ENCODE results near the gene POLR1H. TPM values are rescaled to one million over a fixed set of nuclear protein-coding genes. Genes with fewer than 3 reads are reported as not detected.

POLR1H gene
- total RNA-seq, 2 donors from 2014 or later = 25.6 to 26.2 TPM

GRCh38 chr6:30055513-30055912, 5.6 kb upstream of the POLR1H start:
- intact Hi-C loops (cut with DNase I, micrococcal nuclease) = no loop called here
- no peak for ATAC-seq
- no peak for DNase-seq

DNA sequence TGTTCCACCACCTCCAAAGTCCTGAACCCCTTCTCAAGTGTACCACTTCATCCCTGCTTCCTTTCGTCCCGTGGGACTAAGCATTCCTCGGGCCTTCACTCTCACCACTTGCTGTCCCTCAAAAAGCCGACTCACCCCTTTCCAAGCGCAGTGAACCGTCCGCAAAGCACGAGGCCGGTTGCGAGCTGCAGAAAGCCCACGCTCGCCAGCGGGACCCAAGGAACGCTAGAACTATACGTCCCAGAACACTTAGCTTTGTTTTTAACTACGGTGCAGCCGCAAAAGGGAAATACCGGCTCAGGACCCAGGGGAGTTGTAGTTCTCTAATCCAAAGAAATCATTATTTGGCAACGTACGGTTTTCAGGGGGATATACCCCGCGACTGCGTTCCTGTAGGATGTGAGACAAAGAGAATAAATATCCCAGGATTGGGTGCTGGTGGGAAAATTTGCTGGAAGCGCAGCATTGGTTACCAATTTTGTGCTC, 416 bp upstream of the POLR1H start:
- peak in 1 of 2 donors; percentile 51 for DNase-seq
- intact Hi-C loops (cut with DNase I, micrococcal nuclease) = no loop called here
- peak; percentile 17 for ATAC-seq

GRCh38 chr6:30061858-30062458, 893 bp downstream of the POLR1H start:
- intact Hi-C loops (cut with DNase I, micrococcal nuclease) = no loop called here
- DNase-seq (peak in 1 of 2 donors; percentile 38), ATAC-seq (peak; percentile 32)

- no peak for DNase-seq
- intact Hi-C loops (cut with DNase I, micrococcal nuclease) = no loop called here
Observed at GRCh38 chr6:30062471-30063178, 1.6 kb downstream of the POLR1H start.

GRCh38 chr6:30063315-30063714, 2.2 kb downstream of the POLR1H start:
- intact Hi-C loops (cut with DNase I, micrococcal nuclease) = no loop called here
- ATAC-seq = no peak
- DNase-seq = no peak

More at GRCh38 chr6:30062471-30063178, 1.6 kb downstream of the POLR1H start:
- ATAC-seq = no peak

DNA sequence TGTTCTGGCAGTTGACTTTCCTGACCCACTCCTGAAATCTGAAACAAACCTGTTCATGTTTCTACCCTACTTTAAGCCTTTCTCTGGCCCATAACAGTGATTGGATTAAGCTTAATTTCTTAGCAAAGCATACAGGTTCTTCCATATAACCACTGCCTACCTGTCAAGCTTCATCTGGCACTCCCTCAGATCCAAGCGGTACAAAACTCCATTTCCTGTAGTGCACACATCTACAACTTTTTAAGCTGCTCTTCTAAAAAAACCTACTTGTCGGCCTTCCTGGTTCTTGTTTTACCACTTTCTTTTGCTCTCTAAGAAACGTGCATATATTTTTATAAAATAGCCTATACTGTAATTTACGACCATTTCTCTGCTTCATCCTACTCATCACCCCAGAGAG, 5.0 kb downstream of the POLR1H start:
- DNase-seq (no peak), ATAC-seq (no peak)
- intact Hi-C loops (cut with DNase I, micrococcal nuclease) = no loop called here

- intact Hi-C loops (cut with DNase I, micrococcal nuclease) = no loop called here
- ATAC-seq (peak; percentile 94), DNase-seq (peak; percentile 97 to 100)
Observed at GRCh38 chr6:30066577-30067459, 5.8 kb downstream of the POLR1H start, which contains the start of gene PPP1R11. PPP1R11 (plus strand) TSS chr6:30067198; CDS start chr6:30067411, 213 bp downstream.

DNA sequence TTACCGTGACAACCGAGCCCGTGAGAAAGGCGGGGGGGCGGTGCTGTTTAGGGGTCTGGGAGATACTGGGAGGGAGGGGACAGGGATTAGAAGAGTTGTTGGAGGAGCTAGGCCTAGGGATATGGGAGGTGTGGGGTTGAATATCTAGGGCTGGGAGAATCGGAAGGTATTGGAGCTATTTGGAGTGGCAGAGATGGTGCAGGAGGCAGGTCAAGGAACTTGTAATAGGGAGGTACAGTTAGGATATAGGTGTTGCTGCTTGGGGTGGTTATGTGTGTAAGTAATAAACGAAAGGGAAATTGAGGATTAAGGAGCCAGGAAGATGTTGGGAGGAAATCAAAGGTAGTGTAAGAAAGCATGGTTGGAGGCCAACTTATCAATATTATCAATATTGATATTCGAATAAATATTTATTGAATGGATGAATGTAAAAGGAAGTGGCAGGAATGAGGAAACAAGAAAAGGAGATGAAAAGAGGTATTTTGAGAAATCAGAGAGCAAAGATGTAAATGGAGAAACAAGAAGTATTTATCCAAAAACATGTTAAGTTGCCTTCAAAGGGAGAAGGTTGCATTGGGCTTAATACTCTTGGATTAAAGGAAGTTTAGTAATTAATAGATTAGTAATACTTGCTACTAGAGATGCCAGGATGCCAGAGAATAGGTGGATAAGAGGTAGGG, 6.5 kb downstream of the POLR1H start:
- DNase-seq = peak in 1 of 2 donors; percentile 83
- intact Hi-C loops (cut with DNase I, micrococcal nuclease) = no loop called here
- no peak for ATAC-seq

DNA sequence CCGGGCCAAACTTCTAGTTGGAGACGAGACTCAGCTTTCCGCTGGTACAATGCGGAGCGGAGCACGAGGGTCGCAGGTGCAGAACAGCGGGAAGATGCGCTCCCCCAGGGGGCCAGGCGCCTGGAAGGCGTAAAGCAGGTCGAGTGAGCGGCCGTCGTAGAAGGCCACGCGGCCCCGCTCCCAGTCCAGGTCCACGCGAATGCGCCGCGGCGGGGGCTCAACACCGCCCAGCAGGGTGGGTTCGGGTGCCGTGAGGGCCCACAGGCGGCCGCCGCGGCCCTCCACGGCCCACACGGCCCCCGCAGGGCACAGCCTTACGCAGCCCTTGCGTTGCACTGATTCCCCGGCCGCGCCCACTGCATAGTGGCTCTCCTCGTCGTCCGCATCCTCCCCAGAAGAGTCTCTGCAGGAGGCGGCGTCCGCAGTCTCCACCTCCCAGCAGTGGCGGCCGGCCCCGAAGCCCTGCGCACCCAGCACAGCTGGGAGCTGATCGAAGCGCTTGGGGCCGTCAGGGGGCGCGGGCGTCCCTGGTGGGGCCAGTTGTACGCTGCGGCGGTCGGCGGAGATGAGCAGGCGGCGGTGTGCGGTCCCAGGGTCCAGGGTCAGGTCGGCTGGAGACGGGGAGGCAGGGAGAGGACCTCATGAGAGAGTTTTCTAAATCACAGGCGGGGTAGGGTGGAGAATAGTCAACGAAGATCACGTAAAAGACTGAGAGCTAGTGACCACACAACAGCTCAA, 10.2 kb downstream of the POLR1H start:
- intact Hi-C loops (cut with DNase I, micrococcal nuclease) = no loop called here
- no peak for ATAC-seq
- DNase-seq = no peak

GRCh38 chr6:30071858-30072257, 10.8 kb downstream of the POLR1H start:
- no peak for ATAC-seq
- DNase-seq = no peak
- intact Hi-C loops (cut with DNase I, micrococcal nuclease) = no loop called here

DNA sequence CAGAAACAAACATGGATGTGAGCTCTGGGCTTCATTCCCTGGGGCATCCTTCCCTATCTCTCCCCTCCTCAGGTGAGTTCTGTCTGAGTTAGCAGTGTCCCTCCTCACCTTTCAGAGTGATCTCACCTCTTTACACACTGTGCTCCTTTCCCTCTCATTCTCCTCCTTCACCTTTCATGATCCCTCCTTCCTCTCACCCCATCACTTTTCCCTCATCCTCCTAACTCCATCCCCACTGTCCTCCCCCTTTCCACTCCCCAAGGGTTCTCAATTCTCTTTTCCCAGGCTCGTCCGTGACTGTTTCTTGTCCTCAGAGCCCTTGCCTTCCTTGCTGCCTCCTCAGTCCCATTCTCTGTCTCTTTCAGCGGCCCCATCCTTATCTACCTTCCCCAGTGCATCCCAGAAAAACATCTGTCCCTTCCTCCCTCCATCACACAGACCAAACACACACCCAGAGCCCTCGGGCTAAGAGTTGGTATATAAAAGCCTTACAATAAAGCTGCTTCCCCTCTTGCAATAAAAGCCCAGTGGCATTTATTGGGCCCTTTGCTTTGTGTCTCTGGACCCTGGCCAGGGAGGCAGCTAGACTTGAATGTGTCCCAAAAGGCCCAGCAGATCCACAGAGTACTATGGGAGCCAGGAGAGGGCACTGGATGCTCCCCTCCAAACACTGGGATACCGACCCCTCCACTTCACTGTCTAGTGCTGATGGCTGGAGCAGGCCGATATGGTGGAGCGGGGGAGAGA, 12.6 kb downstream of the POLR1H start:
- DNase-seq (no peak), ATAC-seq (peak; percentile 12)
- intact Hi-C loops (cut with DNase I, micrococcal nuclease) = no loop called here

- intact Hi-C loops (cut with DNase I, micrococcal nuclease) = no loop called here
- ATAC-seq = peak; percentile 24
- DNase-seq = peak in 1 of 2 donors; percentile 27
Observed at GRCh38 chr6:30074331-30075093, 13.4 kb downstream of the POLR1H start.

GRCh38 chr6:30075094-30075789, 14.2 kb downstream of the POLR1H start, which contains the start of gene RNF39:
RNF39 (minus strand) TSS chr6:30075769; CDS start chr6:30075585, 184 bp downstream.
- DNase-seq (peak in 1 of 2 donors; percentile 27), ATAC-seq (peak; percentile 28)
- intact Hi-C loops (cut with DNase I, micrococcal nuclease) = no loop called here

- ATAC-seq (peak; percentile 70), DNase-seq (peak; percentile 56 to 57)
- intact Hi-C loops (cut with DNase I, micrococcal nuclease) = no loop called here
Observed at GRCh38 chr6:30075790-30076732, 15.0 kb downstream of the POLR1H start.

GRCh38 chr6:30077218-30077617, 16.2 kb downstream of the POLR1H start:
- no peak for ATAC-seq
- DNase-seq = no peak

More at GRCh38 chr6:30077218-30077617, 16.2 kb downstream of the POLR1H start:
- intact Hi-C loops (cut with DNase I, micrococcal nuclease) = no loop called here
